ENCODE results near the gene ADCY2. TPM values are rescaled to one million over a fixed set of nuclear protein-coding genes. Genes with fewer than 3 reads are reported as not detected.

Gene ADCY2
- polyA plus RNA-seq, 1 experiment, result not detected

- ChIA-PET POLR2A (no interaction called here), CTCF (no interaction called here)
- H3K4me3 ChIP-seq (ENCODE audit: low read depth, low read length), result no peak overlapping the region
- no peaks in the 10 kb centered on the region for H3K27me3 ChIP-seq (ENCODE audit: control insufficient read depth, insufficient read depth, low read length)
- peaks cover 18% of the 10 kb centered on the region for H3K9me3 ChIP-seq (ENCODE audit: control insufficient read depth, insufficient read depth, low read length)
- DNase-seq (ENCODE audit: low read depth, low spot score), result no peak
- TF ChIP-seq CTCF (IDR thresholded peaks at IDR 0.05; ENCODE audit: low read depth, low read length), result no peak
- no peak overlapping the region for H3K27ac ChIP-seq (ENCODE audit: low read depth, low read length)
These were observed 294.6 kb downstream of the ADCY2 start for GRCh38 chr5:7690557-7690956.

- ChIA-PET POLR2A (no interaction called here), CTCF (no interaction called here)
- no peak for TF ChIP-seq CTCF (IDR thresholded peaks at IDR 0.05; ENCODE audit: low read depth, low read length)
- no peak overlapping the region for H3K27ac ChIP-seq (ENCODE audit: low read depth, low read length)
- H3K27me3 ChIP-seq (ENCODE audit: control insufficient read depth, insufficient read depth, low read length), result no peaks in the 10 kb centered on the region
- H3K4me3 ChIP-seq (ENCODE audit: low read depth, low read length), result no peak overlapping the region
- DNase-seq (ENCODE audit: low read depth, low spot score), result no peak
- peaks cover 24% of the 10 kb centered on the region for H3K9me3 ChIP-seq (ENCODE audit: control insufficient read depth, insufficient read depth, low read length)
These were observed 309.3 kb downstream of the ADCY2 start for GRCh38 chr5:7705261-7705660.

- POLR2A ChIA-PET, result no interaction called here
- peaks cover 26% of the 10 kb centered on the region for H3K9me3 ChIP-seq (ENCODE audit: control insufficient read depth, insufficient read depth, low read length)
- CTCF ChIA-PET, result no interaction called here
- H3K4me3 ChIP-seq (ENCODE audit: low read depth, low read length), result no peak overlapping the region
- no peak for TF ChIP-seq CTCF (IDR thresholded peaks at IDR 0.05; ENCODE audit: low read depth, low read length)
- H3K27ac ChIP-seq (ENCODE audit: low read depth, low read length), result no peak overlapping the region
- no peaks in the 10 kb centered on the region for H3K27me3 ChIP-seq (ENCODE audit: control insufficient read depth, insufficient read depth, low read length)
- DNase-seq (ENCODE audit: low read depth, low spot score), result no peak
These were observed 309.8 kb downstream of the ADCY2 start for GRCh38 chr5:7705736-7706135.

- ChIA-PET CTCF (no interaction called here), POLR2A (no interaction called here)
- Histone ChIP-seq H3K27me3 (ENCODE audit: control insufficient read depth, insufficient read depth, low read length) (no peaks in the 10 kb centered on the region), H3K9me3 (ENCODE audit: control insufficient read depth, insufficient read depth, low read length) (peaks cover 26% of the 10 kb centered on the region), H3K4me3 (ENCODE audit: low read depth, low read length) (no peak overlapping the region), H3K27ac (ENCODE audit: low read depth, low read length) (no peak overlapping the region)
- no peak for DNase-seq (ENCODE audit: low read depth, low spot score)
- no peak for TF ChIP-seq CTCF (IDR thresholded peaks at IDR 0.05; ENCODE audit: low read depth, low read length)
These were observed 310.3 kb downstream of the ADCY2 start for GRCh38 chr5:7706256-7706655.

GRCh38 chr5:7714119-7714518, 318.2 kb downstream of the ADCY2 start:
- no peak for TF ChIP-seq CTCF (IDR thresholded peaks at IDR 0.05; ENCODE audit: low read depth, low read length)
- Histone ChIP-seq H3K9me3 (ENCODE audit: control insufficient read depth, insufficient read depth, low read length) (peaks cover 17% of the 10 kb centered on the region), H3K4me3 (ENCODE audit: low read depth, low read length) (no peak overlapping the region), H3K27ac (ENCODE audit: low read depth, low read length) (no peak overlapping the region), H3K27me3 (ENCODE audit: control insufficient read depth, insufficient read depth, low read length) (no peaks in the 10 kb centered on the region)
- DNase-seq (ENCODE audit: low read depth, low spot score), result no peak
- POLR2A ChIA-PET, result no interaction called here
- CTCF ChIA-PET, result no interaction called here
